SK-N-SH treated with all-trans-retinoic acid at 6 μM for 48 hours (cell line): ENCODE measurements around the gene GNL1.

ENCODE experiments used
- ATAC-seq: fragments of 200-7000 bp; cut with Tn5 transposase; 3 replicates; pipeline ENCODE4 v1.9.1; 2020; ENCODE audit warnings: mild to moderate bottlenecking, moderate library complexity
- ARNTL ChIP-seq: fragments of 450-650 bp; formaldehyde crosslinking; IDR thresholded peaks from 2 replicates; pipeline ENCODE4 v1.5.0; 2020; ENCODE audit warnings: low read depth, mild to moderate bottlenecking, moderate library complexity, borderline replicate concordance
- BACH2 ChIP-seq: fragments of 250-450 bp; sonication (Bioruptor Pico); IDR thresholded peaks from 2 replicates; pipeline ENCODE4 v1.9.0; 2021; ENCODE audit warnings: mild to moderate bottlenecking, borderline replicate concordance
- CSDC2 ChIP-seq: fragments of 250-450 bp; sonication (Bioruptor Pico); IDR thresholded peaks from 2 replicates; pipeline ENCODE4 v1.5.0; 2020; ENCODE audit warnings: mild to moderate bottlenecking, moderate library complexity
- ESRRG ChIP-seq: fragments of 250-450 bp; sonication (Bioruptor Pico); IDR thresholded peaks from 2 replicates; pipeline ENCODE4 v1.6.1; 2021; ENCODE audit warnings: mild to moderate bottlenecking
- GLIS3 ChIP-seq: fragments of 250-450 bp; sonication (Bioruptor Pico); IDR thresholded peaks from 2 replicates; pipeline ENCODE4 v1.5.0; 2020; ENCODE audit warnings: mild to moderate bottlenecking, moderate library complexity
- OSR1 ChIP-seq: fragments of 250-450 bp; sonication (Bioruptor Pico); IDR thresholded peaks from 2 replicates; pipeline ENCODE4 v1.8.0; 2022; ENCODE audit warnings: moderate library complexity, mild to moderate bottlenecking, inconsistent platforms
- PPARA ChIP-seq: fragments of 250-450 bp; sonication (Bioruptor Pico); IDR thresholded peaks from 2 replicates; pipeline ENCODE4 v1.5.0; 2020; ENCODE audit warnings: mild to moderate bottlenecking, borderline replicate concordance
- RARB ChIP-seq: fragments of 250-450 bp; sonication (Bioruptor Pico); IDR thresholded peaks from 2 replicates; pipeline ENCODE4 v1.8.0; 2021; ENCODE audit warnings: mild to moderate bottlenecking, moderate library complexity
- TOX ChIP-seq: fragments of 250-450 bp; sonication (Bioruptor Pico); IDR thresholded peaks from 2 replicates; pipeline ENCODE4 v1.8.0; 2021; ENCODE audit warnings: mild to moderate bottlenecking, moderate library complexity, borderline replicate concordance
- ZC3H10 ChIP-seq: fragments of 250-450 bp; sonication (Bioruptor Pico); IDR thresholded peaks from 2 replicates; pipeline ENCODE4 v1.5.1; 2021; ENCODE audit warnings: mild to moderate bottlenecking, moderate library complexity
- ZFP3 ChIP-seq: fragments of 250-450 bp; sonication (Bioruptor Pico); IDR thresholded peaks from 2 replicates; pipeline ENCODE4 v1.5.0; 2020; ENCODE audit warnings: mild to moderate bottlenecking, moderate library complexity
- ZFP30 ChIP-seq: fragments of 450-650 bp; formaldehyde crosslinking; IDR thresholded peaks from 2 replicates; pipeline ENCODE4 v1.5.0; 2022; ENCODE audit warnings: mild to moderate bottlenecking, moderate library complexity
- ZNF565 ChIP-seq: fragments of 450-650 bp; formaldehyde crosslinking; conservative IDR thresholded peaks from 2 replicates; pipeline ENCODE4 v1.5.0; 2020; ENCODE audit warnings: low read depth, mild to moderate bottlenecking, moderate library complexity
- ZNF70 ChIP-seq: fragments of 450-650 bp; formaldehyde crosslinking; IDR thresholded peaks from 2 replicates; pipeline ENCODE4 v1.5.0; 2020; ENCODE audit warnings: mild to moderate bottlenecking, moderate library complexity
- ZNF8 ChIP-seq: fragments of 450-650 bp; formaldehyde crosslinking; IDR thresholded peaks from 2 replicates; pipeline ENCODE4 v1.5.0; 2020; ENCODE audit warnings: mild to moderate bottlenecking, moderate library complexity
- TF ChIP-seq, protein P1 (sequence below): fragments of 250-450 bp; sonication (Bioruptor Pico); IDR thresholded peaks from 2 replicates; pipeline ENCODE4 v1.5.0; 2020; ENCODE audit warnings: mild to moderate bottlenecking, moderate library complexity
- TF ChIP-seq, protein P2 (sequence below): fragments of 250-450 bp; sonication (Bioruptor Pico); IDR thresholded peaks from 2 replicates; pipeline ENCODE4 v1.8.0; 2020; ENCODE audit warnings: mild to moderate bottlenecking, moderate library complexity, borderline replicate concordance
- TF ChIP-seq, protein P3 (sequence below): fragments of 250-450 bp; sonication (Bioruptor Pico); IDR thresholded peaks from 2 replicates; pipeline ENCODE4 v1.8.0; 2021; ENCODE audit warnings: low read depth, mild to moderate bottlenecking, moderate library complexity, borderline replicate concordance
- TF ChIP-seq, protein P4 (sequence below): fragments of 250-450 bp; sonication (Bioruptor Pico); IDR thresholded peaks from 2 replicates; pipeline ENCODE4 v1.5.1; 2020; ENCODE audit warnings: low read depth, mild to moderate bottlenecking, moderate library complexity

The GNL1 gene

DNA sequence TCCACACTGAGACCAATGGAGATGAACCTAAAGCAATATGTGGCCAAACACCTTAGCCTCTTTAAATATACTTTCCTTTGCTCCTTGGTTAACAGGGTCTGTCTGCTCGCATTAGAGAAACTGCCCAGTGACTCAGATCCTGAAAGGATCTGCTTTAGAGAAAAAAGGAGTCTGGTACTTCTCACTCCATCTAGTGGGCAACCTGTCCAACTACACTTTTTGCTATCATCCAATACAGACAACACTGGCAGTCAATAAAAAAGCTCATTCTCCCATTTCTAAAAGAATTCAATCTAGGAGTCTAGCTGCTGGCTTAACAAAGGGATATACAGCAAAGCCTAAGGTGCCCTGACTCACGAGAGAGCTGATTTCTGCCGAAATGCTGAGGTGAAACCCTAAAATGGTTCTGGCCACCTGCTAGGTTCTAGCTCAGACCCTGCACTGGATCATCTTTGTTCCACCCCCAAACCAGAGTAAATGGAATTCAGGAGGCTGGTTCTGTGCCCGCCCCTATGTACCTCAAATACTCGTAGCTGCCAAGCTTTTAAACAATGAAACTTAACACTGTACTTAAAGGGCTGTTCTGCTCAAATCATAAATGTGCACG is 11.5 kb downstream of the GNL1 start:
- ATAC-seq, result peak; percentile 85
- TF ChIP-seq OSR1 (CRISPR knock-in tag) (no peak), ZNF8 (no peak), ZFP3 (no peak), BACH2 (no peak), ZNF565 (CRISPR knock-in tag) (no peak), ZNF70 (CRISPR knock-in tag) (no peak)
- TF ChIP-seq, protein P1, sequence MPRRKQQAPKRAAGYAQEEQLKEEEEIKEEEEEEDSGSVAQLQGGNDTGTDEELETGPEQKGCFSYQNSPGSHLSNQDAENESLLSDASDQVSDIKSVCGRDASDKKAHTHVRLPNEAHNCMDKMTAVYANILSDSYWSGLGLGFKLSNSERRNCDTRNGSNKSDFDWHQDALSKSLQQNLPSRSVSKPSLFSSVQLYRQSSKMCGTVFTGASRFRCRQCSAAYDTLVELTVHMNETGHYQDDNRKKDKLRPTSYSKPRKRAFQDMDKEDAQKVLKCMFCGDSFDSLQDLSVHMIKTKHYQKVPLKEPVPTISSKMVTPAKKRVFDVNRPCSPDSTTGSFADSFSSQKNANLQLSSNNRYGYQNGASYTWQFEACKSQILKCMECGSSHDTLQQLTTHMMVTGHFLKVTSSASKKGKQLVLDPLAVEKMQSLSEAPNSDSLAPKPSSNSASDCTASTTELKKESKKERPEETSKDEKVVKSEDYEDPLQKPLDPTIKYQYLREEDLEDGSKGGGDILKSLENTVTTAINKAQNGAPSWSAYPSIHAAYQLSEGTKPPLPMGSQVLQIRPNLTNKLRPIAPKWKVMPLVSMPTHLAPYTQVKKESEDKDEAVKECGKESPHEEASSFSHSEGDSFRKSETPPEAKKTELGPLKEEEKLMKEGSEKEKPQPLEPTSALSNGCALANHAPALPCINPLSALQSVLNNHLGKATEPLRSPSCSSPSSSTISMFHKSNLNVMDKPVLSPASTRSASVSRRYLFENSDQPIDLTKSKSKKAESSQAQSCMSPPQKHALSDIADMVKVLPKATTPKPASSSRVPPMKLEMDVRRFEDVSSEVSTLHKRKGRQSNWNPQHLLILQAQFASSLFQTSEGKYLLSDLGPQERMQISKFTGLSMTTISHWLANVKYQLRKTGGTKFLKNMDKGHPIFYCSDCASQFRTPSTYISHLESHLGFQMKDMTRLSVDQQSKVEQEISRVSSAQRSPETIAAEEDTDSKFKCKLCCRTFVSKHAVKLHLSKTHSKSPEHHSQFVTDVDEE (CRISPR knock-in tag), result no peak
- TF ChIP-seq, protein P2, sequence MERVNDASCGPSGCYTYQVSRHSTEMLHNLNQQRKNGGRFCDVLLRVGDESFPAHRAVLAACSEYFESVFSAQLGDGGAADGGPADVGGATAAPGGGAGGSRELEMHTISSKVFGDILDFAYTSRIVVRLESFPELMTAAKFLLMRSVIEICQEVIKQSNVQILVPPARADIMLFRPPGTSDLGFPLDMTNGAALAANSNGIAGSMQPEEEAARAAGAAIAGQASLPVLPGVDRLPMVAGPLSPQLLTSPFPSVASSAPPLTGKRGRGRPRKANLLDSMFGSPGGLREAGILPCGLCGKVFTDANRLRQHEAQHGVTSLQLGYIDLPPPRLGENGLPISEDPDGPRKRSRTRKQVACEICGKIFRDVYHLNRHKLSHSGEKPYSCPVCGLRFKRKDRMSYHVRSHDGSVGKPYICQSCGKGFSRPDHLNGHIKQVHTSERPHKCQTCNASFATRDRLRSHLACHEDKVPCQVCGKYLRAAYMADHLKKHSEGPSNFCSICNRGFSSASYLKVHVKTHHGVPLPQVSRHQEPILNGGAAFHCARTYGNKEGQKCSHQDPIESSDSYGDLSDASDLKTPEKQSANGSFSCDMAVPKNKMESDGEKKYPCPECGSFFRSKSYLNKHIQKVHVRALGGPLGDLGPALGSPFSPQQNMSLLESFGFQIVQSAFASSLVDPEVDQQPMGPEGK (CRISPR knock-in tag), result no peak
- TF ChIP-seq, all 23 proteins: peak for 0

DNA sequence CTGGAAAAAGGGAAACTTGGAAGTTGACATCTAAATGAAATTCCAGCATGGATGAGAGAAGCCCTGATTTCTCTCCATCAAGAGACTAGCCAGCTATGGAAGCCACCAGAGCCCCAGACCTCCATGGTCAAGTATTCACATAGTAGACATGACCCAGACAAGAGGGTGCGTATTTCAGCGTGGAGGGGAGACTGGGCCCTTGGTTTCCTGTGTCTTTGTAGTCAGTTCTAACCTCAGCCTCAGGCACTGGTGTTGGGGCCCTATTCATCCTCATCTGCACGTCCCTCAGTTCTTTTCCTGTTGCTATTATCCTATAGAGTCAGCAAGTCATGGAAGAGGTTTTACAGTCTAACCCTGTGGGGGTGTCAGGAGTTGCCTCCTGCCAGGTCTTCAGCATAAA is 12.5 kb downstream of the GNL1 start:
- TF ChIP-seq, protein P3, sequence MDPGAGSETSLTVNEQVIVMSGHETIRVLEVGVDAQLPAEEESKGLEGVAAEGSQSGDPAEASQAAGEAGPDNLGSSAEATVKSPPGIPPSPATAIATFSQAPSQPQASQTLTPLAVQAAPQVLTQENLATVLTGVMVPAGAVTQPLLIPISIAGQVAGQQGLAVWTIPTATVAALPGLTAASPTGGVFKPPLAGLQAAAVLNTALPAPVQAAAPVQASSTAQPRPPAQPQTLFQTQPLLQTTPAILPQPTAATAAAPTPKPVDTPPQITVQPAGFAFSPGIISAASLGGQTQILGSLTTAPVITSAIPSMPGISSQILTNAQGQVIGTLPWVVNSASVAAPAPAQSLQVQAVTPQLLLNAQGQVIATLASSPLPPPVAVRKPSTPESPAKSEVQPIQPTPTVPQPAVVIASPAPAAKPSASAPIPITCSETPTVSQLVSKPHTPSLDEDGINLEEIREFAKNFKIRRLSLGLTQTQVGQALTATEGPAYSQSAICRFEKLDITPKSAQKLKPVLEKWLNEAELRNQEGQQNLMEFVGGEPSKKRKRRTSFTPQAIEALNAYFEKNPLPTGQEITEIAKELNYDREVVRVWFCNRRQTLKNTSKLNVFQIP (CRISPR knock-in tag), result no peak
- TF ChIP-seq, protein P2 (CRISPR knock-in tag), result no peak
- TF ChIP-seq GLIS3 (CRISPR knock-in tag) (no peak), CSDC2 (CRISPR knock-in tag) (no peak), TOX (CRISPR knock-in tag) (no peak), ZNF565 (CRISPR knock-in tag) (no peak), ARNTL (no peak), ZFP30 (no peak), ESRRG (CRISPR knock-in tag) (no peak), PPARA (CRISPR knock-in tag) (no peak), BACH2 (no peak), ZNF70 (CRISPR knock-in tag) (no peak), ZC3H10 (CRISPR knock-in tag) (no peak), RARB (CRISPR knock-in tag) (no peak), OSR1 (CRISPR knock-in tag) (no peak), ZNF8 (no peak)
- TF ChIP-seq, protein P4, sequence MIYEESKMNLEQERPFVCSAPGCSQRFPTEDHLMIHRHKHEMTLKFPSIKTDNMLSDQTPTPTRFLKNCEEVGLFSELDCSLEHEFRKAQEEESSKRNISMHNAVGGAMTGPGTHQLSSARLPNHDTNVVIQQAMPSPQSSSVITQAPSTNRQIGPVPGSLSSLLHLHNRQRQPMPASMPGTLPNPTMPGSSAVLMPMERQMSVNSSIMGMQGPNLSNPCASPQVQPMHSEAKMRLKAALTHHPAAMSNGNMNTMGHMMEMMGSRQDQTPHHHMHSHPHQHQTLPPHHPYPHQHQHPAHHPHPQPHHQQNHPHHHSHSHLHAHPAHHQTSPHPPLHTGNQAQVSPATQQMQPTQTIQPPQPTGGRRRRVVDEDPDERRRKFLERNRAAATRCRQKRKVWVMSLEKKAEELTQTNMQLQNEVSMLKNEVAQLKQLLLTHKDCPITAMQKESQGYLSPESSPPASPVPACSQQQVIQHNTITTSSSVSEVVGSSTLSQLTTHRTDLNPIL (CRISPR knock-in tag), result no peak
- TF ChIP-seq, protein P1 (CRISPR knock-in tag), result no peak
- TF ChIP-seq, all 23 proteins: peak for 0
- ATAC-seq, result no peak
